HAP-1 (cell line): ENCODE data around the gene CLIC3.
A peak's percentile ranks its signal among the peaks of the same experiment; 100 is the strongest.

Experiments used
- DNase-seq, 2 experiments: peaks; one replicate each; pipeline ENCODE4 v3.0.0-alpha.2; 2016 to 2020; ENCODE audit warnings: low spot score in 2 of 2
- H3K27me3 ChIP-seq: fragments of 250-450 bp; sonication (Bioruptor Pico); 2 replicates; pipeline ENCODE4 v1.5.1; 2020; ENCODE audit warnings: low read depth, mild to moderate bottlenecking, moderate library complexity
- H3K36me3 ChIP-seq: fragments of 250-450 bp; sonication (Bioruptor Pico); replicated peaks from 2 replicates; pipeline ENCODE4 v1.5.1; 2020; ENCODE audit warnings: mild to moderate bottlenecking
- H3K4me1 ChIP-seq: fragments of 250-450 bp; sonication (Bioruptor Pico); 2 replicates; pipeline ENCODE4 v1.5.1; 2020; ENCODE audit warnings: mild to moderate bottlenecking
- H3K4me3 ChIP-seq: fragments of 250-450 bp; sonication (Bioruptor Pico); 2 replicates; pipeline ENCODE4 v1.5.1; 2020; ENCODE audit warnings: mild to moderate bottlenecking, moderate library complexity
- H3K9me3 ChIP-seq: fragments of 250-450 bp; sonication (Bioruptor Pico); 2 replicates; pipeline ENCODE4 v1.5.1; 2020; ENCODE audit warnings: mild to moderate bottlenecking, moderate library complexity
- in situ Hi-C: fragments of 300-500 bp; cut with MboI; formaldehyde crosslinking; loops from 3 replicates; pipeline ENCODE4 v1.14.3; 2020; ENCODE audit warnings: low sequenced_read_pairs, inconsistent platforms, mixed read lengths

Gene CLIC3

GRCh38 chr9:136972335-136972734, 24.0 kb downstream of the CLIC3 start:
- Histone ChIP-seq H3K9me3 (no peaks in the 10 kb centered on the region), H3K36me3 (no peaks in the 10 kb centered on the region), H3K27me3 (no peaks in the 10 kb centered on the region), H3K4me3 (no peak overlapping the region), H3K4me1 (no peaks in the 10 kb centered on the region)
- in situ Hi-C loops: no loop called here
- no peak for DNase-seq

GRCh38 chr9:136971746-136972145, 24.6 kb downstream of the CLIC3 start:
- H3K27me3 ChIP-seq: no peaks in the 10 kb centered on the region
- no peaks in the 10 kb centered on the region for H3K4me1 ChIP-seq
- in situ Hi-C loops: no loop called here
- H3K36me3 ChIP-seq: no peaks in the 10 kb centered on the region
- H3K4me3 ChIP-seq: no peak overlapping the region
- H3K9me3 ChIP-seq: no peaks in the 10 kb centered on the region
- no peak for DNase-seq

- H3K4me3 ChIP-seq: no peak overlapping the region
- H3K4me1 ChIP-seq: peaks cover 8% of the 10 kb centered on the region
- no peaks in the 10 kb centered on the region for H3K9me3 ChIP-seq
- in situ Hi-C loops: no loop called here
- no peak for DNase-seq
- no peaks in the 10 kb centered on the region for H3K36me3 ChIP-seq
- H3K27me3 ChIP-seq: no peaks in the 10 kb centered on the region
These were observed 26.0 kb downstream of the CLIC3 start for GRCh38 chr9:136970361-136970760.

GRCh38 chr9:136969774-136970173, 26.6 kb downstream of the CLIC3 start:
- in situ Hi-C loops: no loop called here
- Histone ChIP-seq H3K4me3 (no peak overlapping the region), H3K9me3 (no peaks in the 10 kb centered on the region), H3K27me3 (no peaks in the 10 kb centered on the region), H3K4me1 (peaks cover 8% of the 10 kb centered on the region), H3K36me3 (no peaks in the 10 kb centered on the region)
- DNase-seq: no peak

- Histone ChIP-seq H3K9me3 (no peaks in the 10 kb centered on the region), H3K4me3 (no peak overlapping the region), H3K36me3 (no peaks in the 10 kb centered on the region), H3K27me3 (no peaks in the 10 kb centered on the region), H3K4me1 (peaks cover 8% of the 10 kb centered on the region)
- in situ Hi-C loops: no loop called here
- DNase-seq: no peak
These were observed 27.2 kb downstream of the CLIC3 start for GRCh38 chr9:136969150-136969549.

GRCh38 chr9:136968333-136969127, 27.8 kb downstream of the CLIC3 start:
- H3K4me1 ChIP-seq: peaks cover 8% of the 10 kb centered on the region
- H3K9me3 ChIP-seq: no peaks in the 10 kb centered on the region
- H3K36me3 ChIP-seq: no peaks in the 10 kb centered on the region
- in situ Hi-C loops: no loop called here
- H3K4me3 ChIP-seq: no peak overlapping the region
- H3K27me3 ChIP-seq: no peaks in the 10 kb centered on the region
- no peak for DNase-seq

- H3K36me3 ChIP-seq: no peaks in the 10 kb centered on the region
- no peak overlapping the region; the same call in 1 of the 2 replicates for H3K4me3 ChIP-seq
- peak; percentile 18 to 55 for DNase-seq
- peaks cover 8% of the 10 kb centered on the region for H3K4me1 ChIP-seq
- no peaks in the 10 kb centered on the region for H3K27me3 ChIP-seq
- H3K9me3 ChIP-seq: no peaks in the 10 kb centered on the region
- in situ Hi-C loops: no loop called here
These were observed 30.4 kb downstream of the CLIC3 start for GRCh38 chr9:136965771-136966484.

- Histone ChIP-seq H3K4me3 (no peak overlapping the region), H3K27me3 (no peaks in the 10 kb centered on the region), H3K4me1 (peaks cover 8% of the 10 kb centered on the region), H3K36me3 (no peaks in the 10 kb centered on the region), H3K9me3 (no peaks in the 10 kb centered on the region)
- in situ Hi-C loops: no loop called here
- DNase-seq: no peak
These were observed 31.4 kb downstream of the CLIC3 start for GRCh38 chr9:136964833-136965422.

GRCh38 chr9:136964171-136964689, 32.1 kb downstream of the CLIC3 start:
- Histone ChIP-seq H3K4me1 (peaks cover 8% of the 10 kb centered on the region), H3K27me3 (no peaks in the 10 kb centered on the region), H3K9me3 (no peaks in the 10 kb centered on the region), H3K36me3 (no peaks in the 10 kb centered on the region), H3K4me3 (no peak overlapping the region)
- in situ Hi-C loops: no loop called here
- DNase-seq: no peak

GRCh38 chr9:136963751-136964150, 32.6 kb downstream of the CLIC3 start:
- no peak overlapping the region for H3K4me3 ChIP-seq
- no peaks in the 10 kb centered on the region for H3K9me3 ChIP-seq
- H3K36me3 ChIP-seq: no peaks in the 10 kb centered on the region
- DNase-seq: no peak
- in situ Hi-C loops: no loop called here
- H3K27me3 ChIP-seq: no peaks in the 10 kb centered on the region
- peaks cover 8% of the 10 kb centered on the region for H3K4me1 ChIP-seq

- in situ Hi-C loops: no loop called here
- Histone ChIP-seq H3K4me1 (peaks cover 8% of the 10 kb centered on the region), H3K27me3 (no peaks in the 10 kb centered on the region), H3K9me3 (no peaks in the 10 kb centered on the region), H3K4me3 (no peak overlapping the region), H3K36me3 (no peaks in the 10 kb centered on the region)
- DNase-seq: no peak
These were observed 33.0 kb downstream of the CLIC3 start for GRCh38 chr9:136963341-136963740.

GRCh38 chr9:136962701-136963248, 33.6 kb downstream of the CLIC3 start:
- DNase-seq: no peak
- H3K4me1 ChIP-seq: peaks cover 8% of the 10 kb centered on the region
- H3K9me3 ChIP-seq: no peaks in the 10 kb centered on the region
- no peaks in the 10 kb centered on the region for H3K36me3 ChIP-seq
- in situ Hi-C loops: no loop called here
- no peaks in the 10 kb centered on the region for H3K27me3 ChIP-seq
- no peak overlapping the region for H3K4me3 ChIP-seq

- Histone ChIP-seq H3K4me1 (peaks cover 8% of the 10 kb centered on the region), H3K9me3 (no peaks in the 10 kb centered on the region), H3K4me3 (no peak overlapping the region), H3K36me3 (no peaks in the 10 kb centered on the region), H3K27me3 (no peaks in the 10 kb centered on the region)
- in situ Hi-C loops: no loop called here
- no peak for DNase-seq
These were observed 34.2 kb downstream of the CLIC3 start for GRCh38 chr9:136962163-136962562.
